ENCODE measurements around the gene RNF145.
A peak's percentile ranks its signal among the peaks of the same experiment; 100 is the strongest.

The RNF145 gene

GRCh38 chr5:159210210-159210661 lies 883 bp upstream of the RNF145 start:
- Mint-ChIP-seq H3K4me1 (ENCODE audit: low read depth) (peaks cover 41% of the 10 kb centered on the region), H3K9me3 (no peaks in the 10 kb centered on the region), H3K4me3 (peak overlapping the region; percentile 87), H3K27ac (peak overlapping the region; percentile 96), H3K27me3 (no peaks in the 10 kb centered on the region), H3K36me3 (ENCODE audit: low read depth) (peaks cover 37% of the 10 kb centered on the region)
- DNase-seq: peak; percentile 41

GRCh38 chr5:159208514-159209437 lies 577 bp downstream of the RNF145 start:
- peaks cover 54% of the 10 kb centered on the region for H3K4me1 Mint-ChIP-seq (ENCODE audit: low read depth)
- H3K27ac Mint-ChIP-seq: peak overlapping the region; percentile 99
- H3K36me3 Mint-ChIP-seq (ENCODE audit: low read depth): peaks cover 39% of the 10 kb centered on the region
- H3K9me3 Mint-ChIP-seq: no peaks in the 10 kb centered on the region
- no peaks in the 10 kb centered on the region for H3K27me3 Mint-ChIP-seq
- DNase-seq: no peak
- peak overlapping the region; percentile 98 for H3K4me3 Mint-ChIP-seq

GRCh38 chr5:159207686-159208513 lies 1.5 kb downstream of the RNF145 start:
- peak overlapping the region; percentile 98 for H3K4me3 Mint-ChIP-seq
- peak overlapping the region; percentile 99 for H3K27ac Mint-ChIP-seq
- H3K36me3 Mint-ChIP-seq (ENCODE audit: low read depth): peaks cover 47% of the 10 kb centered on the region
- no peaks in the 10 kb centered on the region for H3K27me3 Mint-ChIP-seq
- H3K9me3 Mint-ChIP-seq: no peaks in the 10 kb centered on the region
- peaks cover 63% of the 10 kb centered on the region for H3K4me1 Mint-ChIP-seq (ENCODE audit: low read depth)
- peak; percentile 84 for DNase-seq

- no peaks in the 10 kb centered on the region for H3K27me3 Mint-ChIP-seq
- H3K36me3 Mint-ChIP-seq (ENCODE audit: low read depth): peaks cover 53% of the 10 kb centered on the region
- no peaks in the 10 kb centered on the region for H3K9me3 Mint-ChIP-seq
- peak overlapping the region; percentile 98 for H3K4me3 Mint-ChIP-seq
- peaks cover 67% of the 10 kb centered on the region for H3K4me1 Mint-ChIP-seq (ENCODE audit: low read depth)
- no peak for DNase-seq
- H3K27ac Mint-ChIP-seq: peak overlapping the region; percentile 99
These were observed 2.1 kb downstream of the RNF145 start for GRCh38 chr5:159207222-159207685.

GRCh38 chr5:159206818-159207217 lies 2.5 kb downstream of the RNF145 start:
- peak overlapping the region; percentile 99 for H3K27ac Mint-ChIP-seq
- no peak for DNase-seq
- H3K9me3 Mint-ChIP-seq: no peaks in the 10 kb centered on the region
- H3K36me3 Mint-ChIP-seq (ENCODE audit: low read depth): peaks cover 55% of the 10 kb centered on the region
- peak overlapping the region; percentile 98 for H3K4me3 Mint-ChIP-seq
- no peaks in the 10 kb centered on the region for H3K27me3 Mint-ChIP-seq
- H3K4me1 Mint-ChIP-seq (ENCODE audit: low read depth): peaks cover 67% of the 10 kb centered on the region

GRCh38 chr5:159206368-159206767 lies 3.0 kb downstream of the RNF145 start:
- Mint-ChIP-seq H3K4me1 (ENCODE audit: low read depth) (peaks cover 65% of the 10 kb centered on the region), H3K27me3 (no peaks in the 10 kb centered on the region), H3K27ac (peak overlapping the region; percentile 99), H3K9me3 (no peaks in the 10 kb centered on the region), H3K4me3 (peak overlapping the region; percentile 98), H3K36me3 (ENCODE audit: low read depth) (peaks cover 59% of the 10 kb centered on the region)
- DNase-seq: no peak

- H3K9me3 Mint-ChIP-seq: no peaks in the 10 kb centered on the region
- H3K4me3 Mint-ChIP-seq: peak overlapping the region; percentile 29
- DNase-seq: no peak
- H3K4me1 Mint-ChIP-seq (ENCODE audit: low read depth): peaks cover 78% of the 10 kb centered on the region
- no peaks in the 10 kb centered on the region for H3K27me3 Mint-ChIP-seq
- peaks cover 74% of the 10 kb centered on the region for H3K36me3 Mint-ChIP-seq (ENCODE audit: low read depth)
- peak overlapping the region; percentile 99 for H3K27ac Mint-ChIP-seq
These were observed 6.0 kb downstream of the RNF145 start for GRCh38 chr5:159203351-159203750.

GRCh38 chr5:159202151-159202550 lies 7.2 kb downstream of the RNF145 start:
- Mint-ChIP-seq H3K27me3 (no peaks in the 10 kb centered on the region), H3K9me3 (no peaks in the 10 kb centered on the region), H3K4me1 (ENCODE audit: low read depth) (peaks cover 87% of the 10 kb centered on the region), H3K4me3 (no peak overlapping the region), H3K36me3 (ENCODE audit: low read depth) (peaks cover 72% of the 10 kb centered on the region), H3K27ac (peak overlapping the region; percentile 63)
- no peak for DNase-seq

GRCh38 chr5:159199780-159200179 lies 9.6 kb downstream of the RNF145 start:
- DNase-seq: no peak
- H3K4me1 Mint-ChIP-seq (ENCODE audit: low read depth): peaks cover 89% of the 10 kb centered on the region
- peaks cover 80% of the 10 kb centered on the region for H3K36me3 Mint-ChIP-seq (ENCODE audit: low read depth)
- no peaks in the 10 kb centered on the region for H3K9me3 Mint-ChIP-seq
- peak overlapping the region; percentile 65 for H3K27ac Mint-ChIP-seq
- H3K4me3 Mint-ChIP-seq: no peak overlapping the region
- H3K27me3 Mint-ChIP-seq: no peaks in the 10 kb centered on the region

- Mint-ChIP-seq H3K9me3 (no peaks in the 10 kb centered on the region), H3K4me3 (no peak overlapping the region), H3K36me3 (ENCODE audit: low read depth) (peaks cover 85% of the 10 kb centered on the region), H3K27ac (peak overlapping the region; percentile 65), H3K27me3 (no peaks in the 10 kb centered on the region), H3K4me1 (ENCODE audit: low read depth) (peaks cover 85% of the 10 kb centered on the region)
- DNase-seq: no peak
These were observed 10.1 kb downstream of the RNF145 start for GRCh38 chr5:159199225-159199624.

- Mint-ChIP-seq H3K27ac (peak overlapping the region; percentile 78), H3K36me3 (ENCODE audit: low read depth) (peaks cover 89% of the 10 kb centered on the region), H3K27me3 (no peaks in the 10 kb centered on the region), H3K4me3 (no peak overlapping the region), H3K4me1 (ENCODE audit: low read depth) (peaks cover 80% of the 10 kb centered on the region), H3K9me3 (no peaks in the 10 kb centered on the region)
- DNase-seq: no peak
These were observed 11.0 kb downstream of the RNF145 start for GRCh38 chr5:159198063-159199036.

- Mint-ChIP-seq H3K9me3 (no peaks in the 10 kb centered on the region), H3K4me1 (ENCODE audit: low read depth) (peaks cover 78% of the 10 kb centered on the region), H3K27me3 (no peaks in the 10 kb centered on the region), H3K27ac (no peak overlapping the region), H3K36me3 (ENCODE audit: low read depth) (peaks cover 87% of the 10 kb centered on the region), H3K4me3 (no peak overlapping the region)
- no peak for DNase-seq
These were observed 13.6 kb downstream of the RNF145 start for GRCh38 chr5:159195775-159196174.

- H3K27me3 Mint-ChIP-seq: no peaks in the 10 kb centered on the region
- peak overlapping the region; percentile 63 for H3K27ac Mint-ChIP-seq
- peaks cover 60% of the 10 kb centered on the region for H3K4me1 Mint-ChIP-seq (ENCODE audit: low read depth)
- no peaks in the 10 kb centered on the region for H3K9me3 Mint-ChIP-seq
- H3K4me3 Mint-ChIP-seq: no peak overlapping the region
- peaks cover 90% of the 10 kb centered on the region for H3K36me3 Mint-ChIP-seq (ENCODE audit: low read depth)
- DNase-seq: no peak
These were observed 19.2 kb downstream of the RNF145 start for GRCh38 chr5:159190170-159190569.

GRCh38 chr5:159189310-159189709 lies 20.0 kb downstream of the RNF145 start:
- Mint-ChIP-seq H3K27ac (peak overlapping the region; percentile 52), H3K4me1 (ENCODE audit: low read depth) (peaks cover 60% of the 10 kb centered on the region), H3K9me3 (no peaks in the 10 kb centered on the region), H3K36me3 (ENCODE audit: low read depth) (peaks cover 88% of the 10 kb centered on the region), H3K27me3 (no peaks in the 10 kb centered on the region), H3K4me3 (no peak overlapping the region)
- no peak for DNase-seq
